GM21360 (cell line): Measurements from ENCODE around the gene TUSC7.

Source experiments
- ATAC-seq: cut with Tn5 transposase; IDR thresholded peaks from one replicate; pipeline ENCODE4 v1.9.1; 2021; ENCODE audit warnings: mild to moderate bottlenecking, moderate library complexity; ENCODE audit not compliant: unreplicated experiment

Gene TUSC7

DNA sequence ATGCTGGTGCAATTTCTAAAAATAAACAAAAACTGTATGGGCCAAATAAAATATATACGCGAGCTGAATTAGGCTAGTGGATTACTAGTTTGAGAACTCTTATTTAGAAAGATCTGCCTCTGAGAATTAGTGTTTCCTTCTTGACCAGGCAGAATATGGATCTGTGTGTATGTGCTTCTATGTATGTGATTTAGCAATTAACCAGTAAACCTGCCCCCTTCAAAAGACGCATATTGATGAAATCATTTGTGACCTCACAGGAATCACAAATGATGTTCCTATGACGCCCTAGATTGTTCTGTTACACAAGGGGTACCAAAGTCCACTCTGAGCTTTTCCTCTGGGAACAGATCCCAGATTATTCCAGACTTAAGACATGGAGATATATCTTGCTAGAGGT, at the start of gene TUSC7:
TSS of gene TUSC7 (plus strand) at position 301 of the 400 bp plus-strand sequence.
- no peak for ATAC-seq

DNA sequence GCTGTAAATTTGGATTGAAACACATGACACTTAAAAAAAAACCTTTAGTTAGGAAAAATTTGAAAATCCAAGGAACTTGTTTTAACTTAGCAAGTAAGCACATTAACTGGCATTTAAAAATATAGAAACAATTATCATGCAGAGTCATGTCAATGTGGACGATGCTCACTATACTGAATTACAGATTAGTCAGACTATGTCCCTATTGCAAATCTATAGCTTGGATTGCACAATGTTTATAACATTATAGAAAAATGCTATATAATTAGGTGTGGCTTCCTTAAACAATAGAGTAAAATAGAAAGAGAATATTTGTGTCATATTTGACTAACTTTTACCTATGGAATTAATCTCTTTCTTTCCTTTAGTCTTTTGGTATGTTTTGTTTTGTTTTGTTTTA, 48.4 kb upstream of the TUSC7 start:
- ATAC-seq, result no peak

DNA sequence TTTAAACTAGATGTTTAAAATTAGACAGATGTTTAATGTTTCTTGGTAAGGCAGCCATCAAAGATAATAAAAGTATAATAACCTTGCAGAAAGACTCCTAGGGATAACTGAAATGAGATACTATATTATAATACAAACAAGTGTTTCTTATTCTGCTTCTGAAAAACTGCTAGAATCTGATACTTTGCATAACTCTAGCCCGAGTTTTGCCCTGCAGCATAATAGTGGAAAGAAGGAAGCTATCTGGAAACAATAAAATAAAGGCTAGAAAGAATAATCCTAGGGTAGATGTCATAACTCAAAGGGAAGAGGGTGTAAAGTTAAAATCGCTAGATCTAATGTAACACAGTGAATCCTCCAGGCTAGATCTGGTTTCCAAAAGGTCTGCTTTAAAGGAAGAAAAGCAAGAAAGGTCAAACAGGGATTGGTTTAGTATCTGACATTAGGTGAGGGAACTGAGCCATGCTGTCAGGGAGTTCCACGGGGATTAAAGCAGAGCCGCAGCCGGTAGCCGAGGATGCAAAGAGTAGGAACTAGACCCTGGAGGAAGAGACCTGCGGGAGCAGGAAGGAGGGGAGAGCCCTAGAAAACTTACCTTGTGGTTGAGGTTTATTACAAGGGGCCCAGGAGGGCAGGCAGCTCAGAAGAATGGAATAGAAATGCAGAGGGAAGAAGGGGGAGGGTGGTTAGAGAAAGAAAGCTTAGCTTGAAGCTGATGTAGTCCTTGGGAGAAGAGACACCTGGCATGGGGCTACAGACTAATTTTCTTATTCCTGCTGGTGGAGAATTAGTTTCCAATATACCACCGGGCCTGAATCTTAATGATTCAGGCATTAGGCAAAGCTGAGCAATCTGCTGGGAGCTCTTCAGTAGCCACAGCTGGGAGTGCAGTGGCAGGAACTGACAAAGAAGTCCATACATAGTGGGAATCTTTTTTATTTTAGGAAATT, 46.1 kb upstream of the TUSC7 start:
- no peak for ATAC-seq

DNA sequence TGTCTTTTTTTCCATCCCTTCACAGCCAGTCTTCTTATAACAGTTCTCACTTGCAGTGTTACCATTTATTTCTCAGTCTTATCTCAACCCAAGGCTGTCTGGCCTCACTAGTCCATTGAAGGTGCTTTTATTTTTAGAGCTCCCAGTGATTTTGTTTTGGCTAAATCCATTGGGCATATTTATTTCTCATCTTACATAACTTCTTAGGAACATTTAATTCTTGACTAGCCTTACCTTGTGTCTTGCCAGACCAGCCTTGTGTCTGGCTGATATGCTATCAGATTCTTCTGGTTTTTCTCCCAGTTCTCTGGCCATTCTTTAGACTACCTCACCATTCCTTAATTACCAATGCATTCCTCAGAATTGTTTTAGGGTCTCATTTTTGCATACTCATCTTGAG, 42.3 kb upstream of the TUSC7 start:
- no peak for ATAC-seq

DNA sequence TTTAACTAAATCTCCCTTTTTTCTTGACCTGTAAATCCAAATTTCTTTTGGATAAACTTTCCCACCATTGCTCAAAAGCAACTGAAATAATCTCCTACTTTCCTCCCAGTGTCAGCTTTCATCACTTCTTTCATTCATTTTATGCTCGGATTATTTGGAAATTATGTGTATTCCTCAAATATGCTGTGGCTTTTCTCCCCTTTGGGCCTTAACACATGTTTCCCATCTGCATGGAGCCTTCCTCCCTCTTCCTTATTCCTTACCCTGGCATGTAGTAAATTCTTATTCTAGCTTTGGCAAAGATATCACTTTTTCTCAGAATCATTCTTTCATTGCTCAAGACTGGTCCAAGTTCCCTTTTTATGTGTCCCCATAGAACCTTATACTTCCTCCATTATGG, 41.8 kb upstream of the TUSC7 start:
- no peak for ATAC-seq

DNA sequence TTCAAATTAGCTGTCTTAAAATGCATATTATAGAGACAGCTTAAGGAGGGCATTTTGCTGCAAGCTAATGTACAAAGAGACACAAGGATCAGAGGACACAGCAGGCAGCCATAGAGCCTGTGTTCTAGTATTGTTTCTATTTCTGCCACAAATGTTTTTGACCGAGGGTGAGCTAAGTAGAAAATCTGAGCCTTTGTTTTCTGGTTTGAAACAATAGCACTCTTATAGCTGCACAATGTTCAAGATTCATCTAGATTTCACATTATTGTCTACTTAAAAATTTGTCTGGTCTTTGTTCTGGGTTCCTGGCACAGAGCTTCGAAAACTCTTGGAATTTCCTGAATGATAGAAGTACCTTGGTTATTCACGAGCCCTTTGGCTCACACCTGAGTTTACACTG, 40.0 kb upstream of the TUSC7 start:
- ATAC-seq, result no peak

DNA sequence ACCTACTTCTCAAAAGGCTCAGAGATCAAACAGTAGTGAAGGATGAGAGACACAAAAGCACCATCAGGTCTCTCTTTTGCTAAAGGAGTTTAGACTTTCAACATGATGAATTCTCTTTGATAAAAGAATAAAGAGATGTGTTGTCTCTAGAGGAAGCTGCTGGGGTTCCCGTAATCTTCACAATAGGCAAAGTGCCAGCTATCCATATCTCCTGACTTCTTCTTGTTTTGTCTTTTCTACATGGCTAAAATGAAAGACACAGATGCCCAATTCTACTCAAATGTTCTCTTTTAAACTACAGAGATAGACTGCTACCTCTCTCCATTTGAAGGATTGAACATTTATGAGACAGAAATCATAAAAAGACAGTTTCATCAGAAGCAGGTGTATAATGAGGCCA, 38.4 kb upstream of the TUSC7 start:
- no peak for ATAC-seq

DNA sequence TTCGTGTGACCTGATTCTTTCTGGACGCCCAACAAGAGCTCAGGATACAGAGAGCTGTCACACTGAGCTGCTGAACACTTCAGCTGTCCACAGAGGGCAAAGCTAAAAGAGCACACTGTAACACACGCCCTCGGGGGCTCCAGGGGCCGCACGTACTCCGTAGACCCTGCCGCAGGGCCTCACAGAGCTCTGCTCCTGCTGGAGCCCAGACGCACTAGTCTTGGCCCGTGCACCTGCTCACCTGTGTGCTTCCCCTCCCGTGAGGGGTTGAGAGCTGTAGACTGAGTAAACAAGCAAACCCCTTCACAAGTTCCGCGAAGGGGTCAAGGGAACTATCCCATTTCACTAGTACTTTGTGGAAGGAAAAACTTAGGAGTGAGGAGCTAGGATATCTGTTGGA, 30.7 kb upstream of the TUSC7 start:
- ATAC-seq, result no peak

DNA sequence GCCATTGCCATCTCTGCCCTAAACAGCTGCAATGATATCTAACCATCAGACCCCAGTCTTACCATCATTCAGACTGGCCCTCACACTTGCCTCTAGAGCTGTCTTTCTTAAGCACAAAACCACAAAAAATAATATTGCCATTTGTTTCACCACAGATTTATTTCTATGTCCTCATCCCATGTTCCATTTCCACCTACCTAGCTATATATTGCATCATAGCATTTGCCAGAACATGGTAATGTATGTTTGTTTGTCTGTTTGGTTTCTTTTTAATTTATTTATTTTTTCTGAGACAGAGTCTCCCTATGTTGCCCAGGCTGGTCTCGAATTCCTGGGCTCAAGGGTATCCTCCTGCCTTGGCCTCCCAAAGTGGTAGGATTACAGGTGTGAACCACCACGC, 18.5 kb upstream of the TUSC7 start:
- ATAC-seq, result no peak

DNA sequence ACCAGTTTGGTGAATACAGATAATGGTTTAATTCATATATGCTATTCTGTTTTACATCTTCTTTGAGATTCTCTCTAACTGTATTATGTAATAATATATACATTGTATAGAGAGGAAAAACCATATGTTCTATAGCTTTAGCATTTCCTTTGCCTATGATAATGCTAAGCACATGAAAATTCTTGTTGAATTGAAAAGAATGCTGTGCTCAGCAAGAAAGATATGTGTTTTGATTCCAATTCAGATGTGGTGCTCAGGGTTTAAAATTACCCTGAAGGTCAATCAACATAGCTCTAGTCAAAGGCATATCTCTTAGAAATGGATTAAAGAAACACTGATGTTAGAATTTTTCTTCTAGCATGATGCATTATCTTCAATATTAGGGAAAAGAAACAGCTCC, 8.5 kb upstream of the TUSC7 start:
- no peak for ATAC-seq

DNA sequence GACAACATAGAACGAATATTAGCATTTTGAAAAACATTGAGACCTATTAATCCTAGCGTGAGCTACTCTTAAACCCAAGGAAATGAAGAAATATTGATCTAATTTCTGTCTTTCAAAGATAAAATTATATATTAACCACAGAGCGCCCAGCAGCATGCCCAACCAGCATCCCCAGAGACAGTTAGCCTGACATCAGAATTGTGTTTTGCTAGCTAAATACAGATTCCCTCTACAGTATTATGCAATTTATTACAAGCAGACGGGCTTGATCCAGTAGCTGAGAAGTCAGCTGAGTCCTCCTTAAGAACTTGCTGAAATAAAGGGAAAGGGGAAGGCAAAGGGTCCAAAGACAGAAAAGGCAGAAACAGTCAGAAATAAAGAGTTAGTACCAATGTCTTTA, 7.2 kb upstream of the TUSC7 start:
- ATAC-seq, result no peak

DNA sequence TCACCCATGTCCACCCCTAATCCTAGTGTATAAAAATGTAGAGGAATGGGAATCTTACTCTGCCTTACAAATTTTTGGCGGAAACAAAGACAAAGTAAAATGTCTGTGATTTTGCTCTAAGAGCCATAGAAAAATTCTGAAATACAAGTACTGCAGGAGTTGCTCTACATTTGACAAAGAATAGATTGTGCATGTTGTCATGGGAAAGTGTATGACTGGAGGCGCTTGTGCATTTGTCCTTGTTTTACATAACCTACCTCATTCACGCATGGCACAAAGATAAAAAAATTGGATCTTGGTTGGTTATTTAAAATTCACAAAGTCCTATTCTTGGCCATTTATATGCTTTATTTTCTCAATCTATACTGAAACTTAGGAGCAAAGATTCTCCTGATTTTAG, 2.0 kb upstream of the TUSC7 start:
- ATAC-seq, result no peak

DNA sequence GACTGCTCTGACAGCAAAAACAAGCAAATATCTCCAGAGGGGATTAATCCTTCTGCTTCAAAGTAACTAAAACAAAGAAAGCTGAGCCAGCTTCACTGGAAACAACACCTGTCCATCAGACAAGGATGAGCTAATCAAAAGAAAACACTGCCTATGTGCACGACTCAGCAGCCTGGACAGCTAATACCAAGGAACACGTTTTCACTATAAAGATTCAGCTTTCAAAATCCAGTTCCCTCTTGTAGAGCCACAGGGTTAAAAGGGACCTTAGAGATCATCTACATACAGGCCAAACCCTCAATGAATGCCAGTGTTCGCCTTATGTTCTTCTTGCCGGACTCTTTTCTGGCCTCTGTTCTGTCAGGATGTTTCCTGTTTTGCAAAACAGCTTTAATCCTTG, 6.9 kb downstream of the TUSC7 start:
- ATAC-seq, result no peak

DNA sequence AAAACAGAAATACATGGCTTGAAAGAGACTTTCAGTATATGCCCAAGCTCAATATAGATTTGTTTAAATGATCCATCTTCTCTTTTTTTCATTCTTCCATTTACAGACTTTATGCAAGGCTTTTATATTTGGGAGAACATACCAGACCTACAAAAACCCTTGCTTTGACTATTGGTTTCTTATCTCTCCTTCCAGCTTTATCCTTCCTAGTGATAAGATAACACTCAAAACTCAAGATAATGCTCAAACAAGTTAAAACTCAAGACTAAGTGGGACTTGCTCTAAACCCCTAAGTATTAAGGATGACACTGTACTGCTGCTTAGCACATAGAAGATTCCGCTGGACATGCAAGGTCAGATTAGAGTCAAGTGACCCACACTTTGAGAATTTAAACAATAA, 8.0 kb downstream of the TUSC7 start:
- no peak for ATAC-seq

DNA sequence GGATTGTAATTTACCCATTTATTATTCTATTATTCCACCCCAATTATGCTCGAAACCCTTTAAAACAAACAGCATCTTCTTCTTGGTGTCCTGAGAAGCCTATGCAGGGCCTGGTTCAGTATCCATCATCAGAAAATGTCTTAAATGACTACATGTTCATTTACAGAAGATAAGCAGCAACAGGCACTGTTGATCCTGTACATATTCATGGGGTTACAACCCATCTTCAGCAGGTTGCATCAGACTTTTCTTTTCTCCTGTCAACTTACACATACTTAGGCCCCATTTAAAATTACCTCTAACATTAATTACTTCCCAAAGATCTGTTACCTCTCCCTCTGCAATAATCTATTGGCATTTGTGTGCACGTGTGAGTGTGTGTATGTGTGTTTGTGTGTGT, 18.9 kb downstream of the TUSC7 start:
- no peak for ATAC-seq

DNA sequence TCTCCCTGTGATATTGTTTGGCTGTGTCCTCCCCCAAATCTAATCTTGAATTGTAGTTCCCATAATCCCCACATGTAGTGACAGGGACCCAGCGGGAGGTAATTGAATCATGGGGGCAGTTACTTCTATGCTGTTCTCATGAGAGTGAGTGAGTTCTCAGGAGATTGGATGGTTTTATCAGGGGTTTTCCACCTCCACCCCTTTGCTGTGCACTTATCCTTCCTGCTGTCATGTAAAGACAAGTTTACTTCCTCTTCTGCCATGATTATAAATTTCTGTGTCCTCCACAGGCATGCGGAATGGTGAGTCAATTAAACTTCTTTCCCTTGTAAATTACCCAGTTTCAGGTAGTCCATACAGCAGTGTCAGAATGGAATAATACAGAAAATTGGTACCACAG, 24.7 kb downstream of the TUSC7 start:
- no peak for ATAC-seq

DNA sequence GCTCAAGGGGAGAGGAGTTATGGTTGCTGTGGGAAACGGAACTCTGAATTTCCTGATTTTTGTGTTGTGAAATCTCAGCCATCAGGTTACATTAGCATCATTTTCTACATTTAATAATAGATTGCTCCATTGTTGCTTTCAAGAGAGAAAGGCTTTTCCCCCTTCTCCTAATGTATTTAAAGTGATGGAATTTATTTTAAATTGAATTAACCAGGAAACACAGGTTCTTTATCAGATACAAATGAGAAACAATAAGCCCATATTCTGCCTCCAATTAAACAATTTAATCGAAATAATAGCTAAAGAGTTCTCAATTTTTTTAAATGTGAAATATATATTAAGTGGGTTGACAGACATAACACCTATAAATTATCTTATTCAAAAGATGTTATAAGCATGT, 30.1 kb downstream of the TUSC7 start:
- no peak for ATAC-seq

DNA sequence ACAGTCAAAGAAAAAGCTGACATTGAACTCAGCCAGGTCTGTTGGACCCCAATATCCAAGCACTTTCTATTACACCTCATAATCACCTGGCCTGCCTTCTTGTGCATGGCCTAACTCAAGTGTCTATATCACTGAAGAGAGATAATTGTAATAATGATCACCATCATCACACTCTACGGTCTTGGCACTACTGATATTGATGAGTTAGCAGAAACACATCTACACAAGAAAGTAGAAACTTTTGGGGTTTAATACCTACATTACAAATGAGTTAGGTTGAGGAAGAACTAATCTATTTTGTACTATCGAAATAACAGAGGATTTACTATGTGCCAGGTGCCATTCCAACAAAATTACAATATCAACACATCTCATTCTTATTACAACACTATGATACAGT, 30.7 kb downstream of the TUSC7 start:
- ATAC-seq, result no peak

DNA sequence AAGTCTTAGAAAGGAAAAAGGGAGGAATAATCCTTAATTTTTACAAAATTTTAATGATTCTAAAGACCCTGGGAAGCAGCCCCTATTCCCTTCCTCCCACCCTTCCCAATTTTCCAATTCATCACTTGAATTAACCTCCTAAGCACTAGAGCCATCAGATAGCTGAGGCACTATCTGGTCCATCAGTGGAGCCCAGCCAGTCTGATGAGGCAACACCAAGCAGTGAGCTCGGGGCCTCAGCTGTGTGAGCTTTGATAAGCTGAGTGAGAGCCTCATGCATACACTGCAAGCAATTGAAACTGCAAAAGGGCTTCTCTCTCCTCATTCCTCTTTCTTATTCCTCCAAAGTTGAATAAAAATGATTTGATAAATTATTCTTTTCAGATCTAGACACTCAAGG, 31.9 kb downstream of the TUSC7 start:
- no peak for ATAC-seq

DNA sequence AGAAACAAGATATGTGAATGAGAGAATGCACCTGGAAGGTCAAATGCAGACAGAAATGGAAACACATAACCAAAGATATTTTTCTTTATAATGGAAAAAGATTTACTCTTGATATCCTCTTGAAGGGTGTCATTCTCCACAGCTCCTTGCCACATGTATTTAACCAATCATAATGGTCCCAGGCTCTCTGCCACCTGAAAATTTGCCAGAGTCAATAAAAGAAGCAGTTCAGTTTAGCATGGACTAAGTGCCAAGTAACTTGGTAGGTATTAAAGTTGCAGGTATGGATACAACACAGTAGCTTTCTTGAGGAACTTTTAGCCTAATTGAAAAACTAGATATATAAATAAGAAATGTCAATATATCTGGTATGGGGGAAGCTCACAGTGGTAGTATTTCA, 33.5 kb downstream of the TUSC7 start:
- ATAC-seq, result no peak

DNA sequence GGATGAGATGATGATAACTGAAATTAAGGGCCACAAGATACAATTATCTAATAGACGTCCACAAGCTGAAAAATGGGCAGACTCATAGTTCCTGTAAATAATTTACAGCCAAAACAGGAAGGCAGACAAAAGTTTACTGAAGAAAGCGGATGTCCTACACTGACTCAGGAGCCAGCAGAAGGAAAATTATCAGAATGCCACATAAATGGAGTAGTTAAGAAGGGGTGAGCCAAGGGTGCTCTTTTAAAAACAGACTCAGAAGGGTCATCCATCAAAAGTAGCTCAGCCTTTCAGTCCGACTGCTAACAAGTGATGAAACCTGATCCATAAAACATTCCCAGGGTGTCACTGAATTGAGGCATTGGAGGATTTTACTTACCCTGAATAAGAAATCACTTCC, 39.8 kb downstream of the TUSC7 start:
- ATAC-seq, result no peak

DNA sequence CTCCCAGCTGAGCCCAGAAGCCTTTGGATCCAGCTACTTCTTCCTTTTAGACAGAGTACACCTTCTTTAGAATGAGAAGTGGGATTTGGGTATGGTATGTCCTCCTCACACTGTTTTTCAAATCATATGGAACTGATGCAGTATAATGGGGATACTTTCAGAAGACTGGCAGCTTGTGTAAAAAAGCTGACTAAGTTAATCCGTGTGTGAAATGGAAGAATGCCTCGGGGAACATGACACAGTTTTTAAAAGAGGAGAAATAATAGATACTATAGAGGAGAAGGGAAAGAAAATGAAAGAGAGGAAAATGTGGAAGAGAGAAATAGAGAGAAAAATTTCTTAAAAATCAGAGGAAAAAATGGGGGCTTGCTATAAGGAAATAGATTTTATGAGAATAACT, 47.7 kb downstream of the TUSC7 start:
- ATAC-seq, result no peak

DNA sequence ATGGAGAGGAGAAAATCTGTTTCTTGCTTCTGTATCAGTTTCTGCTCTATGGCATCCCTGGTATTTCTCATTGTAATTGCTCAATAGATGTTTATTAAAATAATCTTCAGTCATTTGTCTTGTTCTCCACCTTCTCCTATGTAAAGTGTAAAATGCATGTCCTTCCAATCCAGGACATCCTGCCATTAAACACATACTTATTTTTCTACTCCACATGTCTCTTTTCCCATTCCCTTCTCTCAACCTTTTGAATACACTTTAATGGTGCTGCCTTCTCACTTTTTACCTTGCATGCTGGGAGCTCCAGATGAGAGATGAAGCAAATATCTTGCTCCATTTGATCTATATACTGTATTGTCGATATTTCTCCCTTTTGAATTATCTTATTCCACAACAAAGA, 49.7 kb downstream of the TUSC7 start:
- ATAC-seq, result no peak
